Measurements from ENCODE around the gene NATD1.
"Not testable (repeated sequence)": the region's sequence is repeated elsewhere in the genome, so short reads cannot be mapped to it uniquely, and the experiment has no call there.

NATD1 gene

DNA sequence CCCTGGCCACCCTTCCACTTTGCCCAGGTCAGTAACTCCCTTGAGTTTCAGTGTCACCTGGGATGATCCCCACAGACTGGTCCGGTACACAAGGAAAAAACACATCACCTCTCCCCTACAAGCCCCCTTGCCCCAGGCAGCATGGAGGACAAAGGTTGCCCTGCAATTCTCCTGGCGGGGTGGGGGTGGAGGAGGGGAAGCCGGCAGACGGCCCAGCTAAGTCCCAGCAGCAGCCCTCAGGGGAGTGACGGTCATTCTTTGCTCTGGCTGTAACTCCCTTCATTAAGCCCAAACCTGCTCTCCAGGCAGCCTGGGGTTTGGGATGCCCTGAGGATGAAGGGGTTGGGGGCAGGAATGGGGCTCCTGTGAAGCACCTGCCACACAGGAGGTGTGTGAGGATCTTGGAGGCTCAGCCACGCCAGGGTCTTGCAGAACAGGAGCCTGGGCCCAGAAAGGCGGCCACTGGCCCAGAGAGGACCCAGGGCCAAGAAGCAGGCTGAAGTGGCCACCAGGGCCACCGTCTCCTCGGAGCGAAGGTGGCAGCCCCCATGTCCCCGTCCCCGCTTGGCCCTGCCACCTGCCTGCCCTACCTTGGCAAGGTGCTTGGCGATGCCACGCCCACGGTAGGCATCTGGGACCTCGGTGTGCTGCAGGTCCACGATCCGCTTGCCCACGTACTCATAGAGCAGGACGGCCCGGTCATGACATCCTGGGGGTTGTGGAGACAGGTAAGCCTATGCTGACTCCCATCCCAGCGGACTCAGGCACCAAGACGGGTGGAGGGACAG lies 9.5 kb downstream of the NATD1 start:
- FAIRE-seq: no peak

DNA sequence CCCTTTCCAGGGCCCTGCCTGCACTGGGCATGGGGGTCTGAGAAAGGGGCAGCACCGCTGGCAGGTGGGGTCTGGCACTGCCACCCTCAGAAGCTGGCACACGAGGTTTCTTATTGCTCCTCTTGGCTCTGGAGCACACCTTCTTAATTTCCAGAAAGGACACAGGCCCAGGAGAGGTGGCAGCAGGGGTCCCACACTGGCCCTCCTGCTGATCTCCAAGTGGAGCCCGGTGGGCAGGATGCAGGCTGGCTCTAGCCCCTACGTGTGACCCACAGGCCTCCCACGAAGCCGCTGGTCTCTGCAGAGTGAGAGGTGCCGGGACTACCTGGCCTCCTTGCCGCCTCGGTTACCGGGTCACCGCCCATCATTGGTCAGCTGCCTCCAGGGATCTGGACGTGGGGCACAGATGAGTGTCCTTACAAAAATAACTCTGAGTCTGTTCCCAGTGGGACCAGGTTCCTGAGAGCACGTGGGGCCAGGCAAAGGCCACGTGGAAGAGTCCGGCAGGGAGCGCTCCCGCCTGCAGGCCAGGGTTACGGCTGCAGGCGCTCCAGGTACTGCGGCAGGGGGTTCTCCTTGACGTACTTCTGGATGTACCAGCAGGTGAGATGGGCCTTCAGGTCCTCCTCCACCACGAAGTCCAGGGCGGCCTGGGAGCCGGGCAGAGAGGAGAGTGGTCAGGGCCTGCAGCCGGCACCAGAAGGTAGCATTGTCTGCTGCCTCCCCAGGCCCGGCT lies 10.3 kb downstream of the NATD1 start:
- no peak for FAIRE-seq

DNA sequence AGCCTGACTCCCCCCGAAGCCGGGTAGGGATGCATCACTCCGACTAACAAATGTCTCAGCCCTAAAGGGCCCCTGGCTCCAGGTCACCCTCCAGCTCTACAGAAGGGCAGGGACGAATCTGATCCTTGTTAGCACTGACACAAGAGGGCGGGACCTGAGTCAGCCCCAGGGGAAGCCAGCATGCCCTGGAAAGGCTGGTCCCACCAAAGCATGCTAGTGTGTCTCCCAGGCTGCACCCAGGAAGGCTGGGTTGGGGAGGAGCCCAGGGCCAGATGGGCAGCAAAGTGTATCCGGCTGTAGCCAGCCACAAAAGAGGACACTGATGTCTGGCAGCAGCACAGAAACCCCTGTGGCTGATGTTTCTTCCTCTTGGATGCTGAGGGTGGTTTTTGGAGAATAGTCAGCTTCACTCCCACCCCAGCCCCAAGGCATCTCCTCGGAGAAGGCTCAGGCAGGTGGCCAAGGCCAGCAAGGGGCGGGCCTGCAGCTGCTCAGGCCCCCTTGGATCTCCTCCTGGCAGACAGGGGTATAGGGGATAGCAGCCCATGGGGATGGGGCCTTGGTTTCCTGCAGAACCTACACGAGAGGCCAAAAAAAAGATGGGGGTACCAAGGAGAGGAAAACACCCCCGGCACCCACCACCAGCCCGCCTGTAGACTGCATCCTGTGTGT lies 11.0 kb downstream of the NATD1 start:
- no peak for FAIRE-seq

DNA sequence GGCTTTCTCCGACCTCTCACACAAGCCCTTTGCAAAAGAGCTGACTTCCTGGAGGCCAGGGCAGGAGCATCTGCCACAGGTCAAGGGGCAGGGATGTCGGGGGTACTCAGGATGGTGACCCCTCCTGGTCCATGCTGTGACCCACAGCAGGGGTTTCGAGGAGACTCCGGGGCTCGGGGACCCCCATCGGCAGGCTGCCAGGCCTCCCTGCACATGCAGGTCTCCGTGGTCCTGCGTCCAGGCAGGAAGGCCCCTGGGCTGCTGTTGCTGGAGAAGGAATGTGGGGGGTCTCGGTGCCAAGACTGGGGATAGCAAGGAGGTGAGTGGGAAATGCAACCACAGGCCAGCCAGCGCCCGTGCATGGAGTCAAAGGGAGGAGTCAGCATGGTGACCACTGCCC lies 11.6 kb downstream of the NATD1 start:
- no peak for FAIRE-seq

DNA sequence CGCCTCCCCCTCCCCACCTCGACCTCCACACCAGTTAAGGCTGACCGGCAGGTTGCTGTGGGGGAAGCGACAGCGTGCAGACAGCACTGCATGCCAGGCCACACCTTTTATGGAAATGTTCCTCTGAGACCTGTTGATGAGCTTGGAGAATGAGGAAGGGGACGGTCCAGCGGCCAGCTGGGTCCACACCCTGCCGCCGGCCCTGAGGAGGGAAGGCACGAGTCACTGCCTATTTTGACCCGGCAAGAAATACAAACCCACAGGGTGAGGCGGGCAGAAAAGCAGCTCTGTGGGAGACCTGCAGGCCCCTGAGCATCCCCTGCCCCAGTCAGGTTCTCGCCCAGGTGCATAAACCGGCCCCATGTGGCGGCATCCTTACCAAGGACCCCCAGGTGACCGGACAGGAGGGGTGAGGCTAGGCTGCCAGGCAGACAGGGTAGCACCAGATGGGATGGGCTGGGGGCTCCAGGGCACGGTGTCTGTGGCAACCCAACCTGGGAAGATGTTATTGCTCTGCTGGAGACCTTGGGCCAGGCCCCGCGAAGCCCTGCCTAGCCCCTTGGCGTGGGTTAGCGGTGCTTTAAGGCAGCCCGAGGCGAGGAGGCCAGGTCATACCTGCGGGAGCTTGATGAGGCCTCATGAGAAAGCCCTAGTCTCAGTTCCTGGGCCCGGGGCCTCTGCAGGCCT lies 12.7 kb downstream of the NATD1 start:
- FAIRE-seq: no peak

DNA sequence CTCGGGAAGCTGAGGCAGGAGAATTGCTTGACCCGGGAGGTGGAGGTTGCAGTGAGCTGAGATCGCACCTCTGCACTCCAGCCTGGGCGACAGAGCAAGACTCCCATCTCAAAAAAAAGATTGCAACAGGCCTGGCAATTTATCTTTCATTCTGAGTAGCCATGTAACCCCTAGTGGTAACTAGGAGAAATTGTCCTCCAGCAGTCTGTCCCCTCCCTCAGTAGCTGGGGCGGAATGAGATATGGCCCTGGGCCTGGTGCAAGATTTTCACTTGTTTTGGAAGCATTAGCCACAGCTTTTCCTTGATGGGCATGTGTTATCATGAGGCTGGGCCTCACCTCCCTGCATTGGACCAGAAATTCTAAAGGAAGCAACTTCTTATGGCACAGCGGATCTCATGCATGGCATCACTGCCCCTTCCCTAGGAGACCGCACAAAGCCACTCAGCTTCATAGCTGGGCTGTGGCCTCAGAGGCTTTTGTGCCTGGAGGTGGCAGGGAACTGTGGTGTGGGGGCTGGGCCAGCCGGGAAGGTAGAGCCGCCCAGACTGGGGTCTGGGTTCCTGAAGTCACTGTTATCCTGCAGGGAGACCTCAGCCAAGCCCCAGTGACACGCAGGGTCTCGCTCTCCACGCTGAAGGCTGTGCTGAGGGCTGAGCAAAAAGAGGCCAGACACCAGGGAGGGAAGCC lies 13.4 kb downstream of the NATD1 start:
- no peak for FAIRE-seq

DNA sequence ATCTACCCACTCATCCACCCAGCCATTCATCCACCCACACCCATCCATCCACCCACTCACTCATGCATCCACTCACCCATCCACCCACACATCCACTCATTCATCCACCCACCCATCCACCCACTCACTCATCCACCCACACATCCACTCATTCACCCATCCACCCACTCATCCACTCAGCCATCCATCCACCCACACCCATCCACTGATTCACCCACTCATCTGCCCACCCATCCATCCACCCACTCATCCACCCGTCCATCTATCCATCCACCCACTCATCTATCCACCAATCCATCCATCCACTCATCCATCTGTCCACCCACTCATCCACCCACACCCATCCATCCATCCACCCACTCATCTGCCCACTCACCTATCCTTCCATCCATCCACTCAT lies 17.3 kb downstream of the NATD1 start:
- no peak for FAIRE-seq

DNA sequence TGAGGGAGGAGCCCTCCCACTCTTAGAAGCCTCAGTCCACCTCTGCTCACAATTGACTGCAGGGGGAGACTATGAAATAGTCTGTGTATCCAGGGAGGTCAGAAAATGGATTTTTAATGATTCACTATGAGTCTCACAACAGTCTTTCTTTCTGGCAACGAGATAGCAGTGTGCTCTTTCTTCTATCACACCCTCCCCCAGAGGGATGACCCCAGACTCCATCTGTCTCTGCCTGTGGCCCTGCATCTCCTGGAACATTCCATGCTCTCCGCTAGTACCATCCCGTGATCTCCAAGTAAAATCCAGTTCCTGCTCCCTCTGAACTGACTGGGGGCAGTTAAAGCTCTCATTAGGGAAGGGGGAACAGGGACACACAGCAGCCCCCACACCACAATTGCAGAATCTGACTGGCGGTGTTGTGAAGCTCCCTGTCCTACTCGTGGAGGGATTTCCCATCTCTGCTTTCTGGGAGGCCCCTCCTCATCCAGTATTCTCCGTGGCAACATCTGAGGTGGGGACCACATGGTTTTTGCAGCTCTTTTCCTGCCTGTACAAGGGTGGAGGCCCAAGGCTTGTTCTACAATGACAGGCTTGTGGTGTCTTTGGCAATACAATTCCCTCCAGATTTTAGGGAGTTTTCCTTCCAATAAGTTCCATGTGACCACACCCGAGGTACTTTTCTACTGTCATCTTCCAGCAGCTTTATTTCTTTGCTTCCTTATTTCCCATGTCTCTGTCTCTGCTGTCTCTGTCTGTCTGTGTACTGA lies 19.4 kb downstream of the NATD1 start:
- no peak for FAIRE-seq

DNA sequence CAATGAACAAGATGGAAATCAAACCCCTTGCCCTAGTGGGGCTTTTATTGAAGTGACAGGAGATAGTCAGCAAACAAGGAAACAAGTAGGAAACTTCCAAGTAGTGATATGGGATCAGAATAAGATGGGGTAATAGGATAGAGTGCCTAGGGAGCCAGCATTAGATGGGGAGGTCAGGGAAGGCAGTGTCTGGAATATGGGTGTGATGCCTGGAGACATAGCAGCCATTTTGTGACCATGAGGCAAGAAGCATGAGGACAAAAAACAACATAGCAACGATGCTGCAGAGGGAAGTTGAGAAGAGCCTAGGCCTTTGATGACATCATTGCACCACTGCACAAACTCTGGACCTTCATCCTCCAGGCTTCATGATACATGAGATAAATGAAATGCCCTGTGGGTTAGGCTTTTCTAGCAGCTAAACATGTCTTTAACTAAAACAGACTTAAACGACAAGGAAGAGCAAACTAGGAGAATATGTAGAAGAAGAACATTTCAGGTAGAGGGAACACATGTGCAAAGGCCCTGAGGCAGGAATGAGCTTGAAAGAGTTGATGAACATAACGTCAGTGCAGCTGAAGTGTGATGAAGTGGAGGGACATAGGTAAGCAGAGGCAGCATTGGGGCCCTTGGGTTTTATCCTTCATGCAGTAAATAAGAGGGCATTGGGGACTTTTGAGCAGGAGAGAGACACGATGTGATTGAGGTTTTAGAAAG lies 21.0 kb downstream of the NATD1 start:
- FAIRE-seq: no peak

DNA sequence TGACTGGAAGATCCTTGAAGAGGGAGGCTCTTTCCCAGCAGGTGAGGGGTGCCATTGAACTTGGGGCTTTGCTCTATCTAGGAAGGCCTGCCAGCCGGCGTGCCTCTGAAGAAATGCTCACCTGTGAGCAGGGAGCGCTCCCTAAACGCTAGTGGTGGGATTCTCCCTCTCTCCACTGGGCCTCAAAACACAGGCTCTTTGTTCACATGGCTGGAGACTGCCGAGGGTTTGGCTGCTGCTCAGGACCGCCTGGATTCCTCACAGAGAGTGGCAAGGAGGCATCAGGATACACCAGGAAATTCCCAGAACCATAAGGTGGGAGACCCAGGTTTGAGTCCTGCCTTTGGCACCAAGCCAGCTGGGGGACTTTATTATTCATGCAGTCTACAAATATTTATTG lies 21.7 kb downstream of the NATD1 start:
- no peak for FAIRE-seq

DNA sequence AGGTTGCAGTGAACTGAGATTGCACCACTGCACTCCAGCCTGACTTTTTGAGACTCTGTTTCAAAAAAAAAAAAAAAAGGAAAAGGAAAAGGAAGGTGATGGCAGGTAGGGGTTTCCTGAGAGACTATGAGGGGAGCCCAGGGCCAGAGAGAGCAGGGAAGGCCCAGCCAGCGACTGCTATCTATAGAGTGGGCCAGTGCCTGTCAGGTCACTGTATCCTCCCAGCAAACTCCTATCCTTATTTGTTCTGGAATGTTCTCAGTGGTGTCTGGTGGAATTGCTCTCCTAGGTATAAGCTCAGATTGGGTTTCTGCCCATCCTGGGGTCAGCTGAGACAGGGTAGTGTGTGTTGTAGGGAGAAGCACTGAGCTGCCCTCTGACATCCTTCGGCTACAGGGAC lies 24.4 kb downstream of the NATD1 start:
- FAIRE-seq: no peak

DNA sequence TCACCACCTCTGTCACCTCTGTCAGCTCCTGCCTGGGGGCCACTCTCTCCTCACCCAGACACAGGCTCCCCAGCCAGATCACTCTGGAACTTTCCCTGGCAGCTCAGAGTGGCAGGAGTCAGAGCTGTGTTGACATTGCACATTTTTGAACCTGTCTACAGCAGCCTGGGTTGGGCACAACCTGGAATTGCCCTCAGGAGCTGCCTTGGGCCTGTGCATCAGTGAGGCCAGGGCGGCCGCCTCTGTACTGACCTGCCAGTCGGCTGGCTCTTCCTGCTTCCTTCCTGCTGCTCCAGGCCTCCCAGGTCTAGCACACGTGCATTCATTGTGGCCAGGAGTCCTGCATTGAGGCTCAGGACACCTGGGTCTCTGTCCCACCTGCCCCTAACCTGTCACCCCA lies 25.1 kb downstream of the NATD1 start:
- no peak for FAIRE-seq

DNA sequence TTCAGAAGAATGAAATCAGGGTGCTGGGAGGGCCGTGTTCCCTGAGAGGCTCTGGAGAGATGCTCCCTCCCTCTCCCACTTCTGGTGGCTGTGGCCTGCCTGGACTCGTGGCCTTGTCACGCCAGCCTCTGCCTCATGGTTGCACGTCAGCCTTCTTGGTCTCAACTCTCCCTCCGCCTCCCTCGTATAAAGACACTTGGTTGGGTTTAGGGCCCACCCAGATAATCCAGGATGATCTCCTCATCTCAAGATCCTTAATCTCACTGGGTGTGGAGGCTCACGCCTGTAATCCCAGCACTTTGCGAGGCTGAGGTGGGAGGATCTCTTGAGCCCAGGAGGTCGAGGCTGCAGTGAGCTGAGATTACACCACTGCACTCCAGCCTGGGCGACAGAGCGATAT lies 25.9 kb downstream of the NATD1 start:
- not testable (repeated sequence) for FAIRE-seq

DNA sequence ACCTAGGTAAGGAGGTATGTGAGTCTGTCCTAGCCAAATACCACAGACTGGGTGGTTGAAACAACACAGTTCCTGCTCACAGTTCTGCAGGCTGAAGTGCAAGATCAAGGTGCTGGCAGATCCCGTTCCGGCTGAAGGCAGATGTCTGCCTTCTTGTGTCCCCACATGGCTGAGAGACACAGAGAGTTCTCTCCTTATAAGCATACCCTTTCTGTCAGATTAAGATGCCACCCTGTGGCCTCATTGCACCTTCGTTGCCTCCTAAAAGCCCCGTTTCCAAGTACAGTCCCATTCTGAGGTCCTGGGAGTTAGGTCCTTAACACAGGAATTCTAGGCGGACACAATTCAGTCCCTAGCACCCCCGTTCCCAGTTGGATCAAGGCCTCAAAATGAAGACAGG lies 30.1 kb downstream of the NATD1 start:
- no peak for FAIRE-seq

DNA sequence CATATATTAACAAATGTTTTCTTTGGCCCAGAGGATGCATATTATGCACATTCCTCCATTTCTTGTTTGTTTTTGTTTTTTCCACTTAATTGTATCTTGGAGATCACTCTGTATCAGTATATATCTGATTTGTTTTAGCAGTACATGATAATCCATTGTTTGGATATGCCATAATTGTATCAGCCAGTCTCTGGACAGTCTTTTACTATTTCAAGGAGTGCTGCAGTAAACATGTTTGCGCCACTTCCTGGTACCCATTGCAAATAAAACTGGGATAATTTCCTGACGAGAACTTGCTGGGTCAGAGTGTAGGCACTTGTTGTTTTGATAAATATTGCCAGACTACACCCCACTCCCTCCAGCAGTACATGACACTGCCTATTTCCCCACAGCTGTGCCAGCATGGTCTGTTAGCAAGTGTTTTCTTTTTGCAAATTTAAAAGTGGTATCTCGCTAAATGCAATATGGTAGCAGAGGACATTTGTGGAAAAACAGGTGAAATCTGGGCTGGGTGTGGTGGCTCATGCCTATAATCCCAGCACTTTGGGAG lies 34.3 kb downstream of the NATD1 start:
- FAIRE-seq: no peak

DNA sequence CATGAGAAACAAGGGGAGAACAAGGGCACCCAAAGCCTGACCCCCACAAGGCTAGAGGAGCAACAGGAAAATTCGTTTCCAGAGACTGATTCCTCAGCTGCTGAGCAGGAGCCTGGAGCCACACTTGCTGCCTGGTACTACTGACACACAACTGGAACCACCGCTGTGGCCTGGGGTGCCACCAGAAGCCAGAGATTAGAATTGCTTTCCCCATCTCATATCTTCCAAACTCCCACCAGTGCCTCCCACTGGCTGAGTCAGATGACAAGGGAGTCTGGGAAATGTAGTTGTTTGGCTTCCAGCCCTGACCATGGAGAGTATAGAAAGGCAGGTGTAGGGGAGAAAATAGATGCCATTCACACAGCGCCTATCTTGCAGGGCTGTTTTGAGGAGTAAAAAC lies 35.1 kb downstream of the NATD1 start:
- no peak for FAIRE-seq

DNA sequence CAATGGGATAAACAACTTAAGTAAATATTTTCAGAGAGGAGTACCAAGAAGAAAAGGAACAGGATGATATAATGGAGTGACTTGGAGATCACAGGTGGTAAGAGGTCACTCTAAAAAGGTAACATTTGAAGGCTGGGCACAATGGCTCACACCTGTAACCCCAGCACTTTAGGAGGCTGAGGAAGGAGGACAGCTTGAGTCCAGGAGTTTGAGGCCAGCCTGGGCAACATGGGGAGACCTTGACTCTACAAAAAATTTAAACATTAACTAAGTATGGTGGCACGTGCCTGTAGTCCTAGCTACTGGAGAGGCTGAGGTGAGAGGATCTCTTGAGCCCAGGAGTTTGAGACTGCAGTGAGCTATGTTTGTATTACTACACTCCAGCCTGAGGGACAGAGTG lies 35.9 kb downstream of the NATD1 start:
- FAIRE-seq: no peak

DNA sequence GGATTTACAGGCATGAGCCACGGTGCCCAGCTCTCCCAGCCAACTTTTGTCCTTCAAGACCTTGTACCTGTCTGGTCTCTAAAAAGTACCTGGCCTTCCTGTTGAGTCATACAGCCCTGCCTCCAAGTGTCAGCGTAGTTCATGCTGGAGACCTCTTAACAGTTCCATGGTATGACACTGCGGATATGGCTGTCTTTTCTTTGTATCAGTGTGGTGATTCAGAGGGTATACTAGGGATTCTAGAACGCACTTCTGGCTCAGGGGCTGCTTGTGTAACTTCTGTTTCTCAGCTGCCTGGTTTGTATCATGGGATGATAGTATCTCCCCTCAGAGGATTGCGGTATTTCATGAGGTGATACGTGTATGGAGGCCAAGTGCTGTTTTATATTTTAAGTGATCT lies 37.3 kb downstream of the NATD1 start:
- no peak for FAIRE-seq

DNA sequence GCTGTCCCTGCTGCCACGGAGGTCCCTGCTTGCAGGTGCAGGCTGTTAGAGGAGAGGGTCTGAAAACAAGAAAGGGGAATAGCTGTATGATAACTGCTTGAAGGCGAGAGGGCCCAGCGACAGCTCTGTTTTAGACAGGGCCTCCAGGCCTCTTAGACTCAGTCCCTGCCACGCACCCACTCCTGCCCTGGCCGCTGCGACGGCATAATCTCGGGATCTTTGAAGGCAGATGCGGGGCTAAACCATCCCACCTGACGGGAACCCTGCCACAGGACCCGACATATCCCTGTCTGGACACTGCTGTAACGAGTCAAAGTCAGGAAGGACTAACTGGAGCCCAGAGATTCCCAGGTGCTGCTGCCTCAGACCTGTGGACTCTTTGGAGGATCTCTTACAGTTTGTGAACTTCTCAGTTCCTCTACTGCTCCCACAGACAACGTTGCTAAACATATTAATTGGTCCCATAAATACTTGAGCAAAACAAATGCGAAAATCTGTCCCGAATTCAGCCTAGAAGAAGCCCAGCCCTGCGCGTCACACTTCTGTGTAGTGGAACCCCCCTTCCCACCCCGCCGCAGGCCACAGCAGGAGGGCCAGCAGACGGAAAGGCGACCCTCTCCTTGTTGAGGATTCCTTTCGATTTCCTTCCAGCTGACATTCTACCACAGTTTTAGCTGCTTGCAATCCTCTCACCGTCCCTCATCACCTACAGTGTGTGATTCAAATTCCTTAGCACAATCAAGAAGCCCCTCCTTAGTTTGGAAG lies 38.3 kb downstream of the NATD1 start:
- no peak for FAIRE-seq

Measured in endometrium (tissue), 2 donors.